Naive B cell (primary cell): Measurements from ENCODE around the gene CSF1. TPM values are rescaled to one million over a fixed set of nuclear protein-coding genes. Genes with fewer than 3 reads are reported as not detected.
A peak's percentile ranks its signal among the peaks of the same experiment; 100 is the strongest.
"Not testable (repeated sequence)": the region's sequence is repeated elsewhere in the genome, so short reads cannot be mapped to it uniquely, and the experiment has no call there.

Experiments
- ATAC-seq, 2 donors: fragments of 150-1000 bp; cut with Tn5 transposase; 2 replicates each; pipeline ENCODE4 v1.10.0; 2021; ENCODE audit warnings: low read depth in 2 of 2, mild to moderate bottlenecking in 2 of 2, moderate library complexity in 2 of 2
- DNase-seq: peaks from one replicate; pipeline ENCODE4 v3.0.0; 2022
- H3K27ac Mint-ChIP-seq, 6 donors: one replicate each; pipeline ENCODE4 v1.8.0; 2020 to 2022; ENCODE audit warnings: mild to moderate bottlenecking in 6 of 6, mixed read lengths in 6 of 6, moderate library complexity in 5 of 6, inconsistent platforms in 2 of 6
- H3K27me3 Mint-ChIP-seq, 3 donors: one replicate each; pipeline ENCODE4 v1.8.0; 2021 to 2022; ENCODE audit warnings: mixed read lengths in 3 of 3, mild to moderate bottlenecking in 1 of 3
- H3K36me3 Mint-ChIP-seq, 2 donors: one replicate each; pipeline ENCODE4 v1.8.0; 2020 to 2022; ENCODE audit warnings: mixed read lengths in 2 of 2, inconsistent platforms in 1 of 2, mild to moderate bottlenecking in 1 of 2
- H3K4me1 Mint-ChIP-seq, 3 donors: one replicate each; pipeline ENCODE4 v1.8.0; 2020 to 2022; ENCODE audit warnings: mixed read lengths in 3 of 3, inconsistent platforms in 1 of 3, mild to moderate bottlenecking in 1 of 3, moderate library complexity in 1 of 3
- H3K4me3 Mint-ChIP-seq, 8 donors: one replicate each; pipeline ENCODE4 v1.8.0; 2020 to 2022; ENCODE audit warnings: mild to moderate bottlenecking in 8 of 8, mixed read lengths in 8 of 8, moderate library complexity in 8 of 8, inconsistent platforms in 2 of 8
- H3K9me3 Mint-ChIP-seq, 7 donors: one replicate each; pipeline ENCODE4 v1.8.0; 2020 to 2022; ENCODE audit warnings: mixed read lengths in 7 of 7, mild to moderate bottlenecking in 5 of 7, inconsistent platforms in 2 of 7, moderate library complexity in 1 of 7
- polyA plus RNA-seq, 6 donors: library from polyadenylated mRNA; unstranded; fragments of 300-500 nt; fragmentation: Illumina TruSeq; gene quantifications; one replicate each; pipeline ENCODE4 v1.2.3, GENCODE V29; 2021; ENCODE audit warnings: low read depth in 6 of 6

Gene CSF1
- polyA plus RNA-seq, 6 donors from 2014 or later: 0.23 to 0.60 (median 0.43) TPM; not detected in 3

- peaks cover 13 to 31% (median 24%) of the 10 kb centered on the region in 3 donors for H3K4me1 Mint-ChIP-seq
- peak; percentile 54 to 60 for ATAC-seq
- H3K9me3 Mint-ChIP-seq: no peaks in the 10 kb centered on the region
Measured at GRCh38 chr1:109877776-109878175, 32.9 kb upstream of the CSF1 start.

GRCh38 chr1:109878531-109879104 is 32.0 kb upstream of the CSF1 start:
- Mint-ChIP-seq H3K4me3 (peak overlapping the region in 1 of 8 donors; percentile 67), H3K9me3 (no peaks in the 10 kb centered on the region), H3K27me3 (peaks cover 26 to 38% (median 28%) of the 10 kb centered on the region in 3 donors), H3K36me3 (peaks cover 0 to 4% of the 10 kb centered on the region in 2 donors), H3K27ac (peak overlapping the region in 1 of 6 donors; percentile 56), H3K4me1 (peaks cover 18 to 35% (median 24%) of the 10 kb centered on the region in 3 donors)
- ATAC-seq (no peak), DNase-seq (no peak)

More at GRCh38 chr1:109877776-109878175, 32.9 kb upstream of the CSF1 start:
- peaks cover 21 to 42% (median 30%) of the 10 kb centered on the region in 3 donors for H3K27me3 Mint-ChIP-seq
- peak overlapping the region in 1 of 6 donors; percentile 28 for H3K27ac Mint-ChIP-seq
- DNase-seq: no peak
- H3K36me3 Mint-ChIP-seq: peaks cover 0 to 4% of the 10 kb centered on the region in 2 donors
- no peak overlapping the region for H3K4me3 Mint-ChIP-seq

GRCh38 chr1:109879371-109879770 is 31.3 kb upstream of the CSF1 start:
- not testable (repeated sequence) for ATAC-seq, H3K9me3 Mint-ChIP-seq, DNase-seq, H3K36me3 Mint-ChIP-seq, H3K4me3 Mint-ChIP-seq, H3K27ac Mint-ChIP-seq
- Mint-ChIP-seq H3K4me1 (peaks cover 18 to 35% (median 24%) of the 10 kb centered on the region in 3 donors), H3K27me3 (peaks cover 19 to 32% (median 23%) of the 10 kb centered on the region in 3 donors)

GRCh38 chr1:109879881-109880525 is 30.6 kb upstream of the CSF1 start:
- no peak for ATAC-seq
- peaks cover 14 to 30% (median 17%) of the 10 kb centered on the region in 3 donors for H3K27me3 Mint-ChIP-seq
- H3K9me3 Mint-ChIP-seq: no peaks in the 10 kb centered on the region
- H3K4me3 Mint-ChIP-seq: no peak overlapping the region
- DNase-seq: no peak
- no peaks in the 10 kb centered on the region for H3K36me3 Mint-ChIP-seq
- peak overlapping the region in 1 of 6 donors; percentile 76 for H3K27ac Mint-ChIP-seq
- H3K4me1 Mint-ChIP-seq: peaks cover 19 to 38% (median 26%) of the 10 kb centered on the region in 3 donors

DNA sequence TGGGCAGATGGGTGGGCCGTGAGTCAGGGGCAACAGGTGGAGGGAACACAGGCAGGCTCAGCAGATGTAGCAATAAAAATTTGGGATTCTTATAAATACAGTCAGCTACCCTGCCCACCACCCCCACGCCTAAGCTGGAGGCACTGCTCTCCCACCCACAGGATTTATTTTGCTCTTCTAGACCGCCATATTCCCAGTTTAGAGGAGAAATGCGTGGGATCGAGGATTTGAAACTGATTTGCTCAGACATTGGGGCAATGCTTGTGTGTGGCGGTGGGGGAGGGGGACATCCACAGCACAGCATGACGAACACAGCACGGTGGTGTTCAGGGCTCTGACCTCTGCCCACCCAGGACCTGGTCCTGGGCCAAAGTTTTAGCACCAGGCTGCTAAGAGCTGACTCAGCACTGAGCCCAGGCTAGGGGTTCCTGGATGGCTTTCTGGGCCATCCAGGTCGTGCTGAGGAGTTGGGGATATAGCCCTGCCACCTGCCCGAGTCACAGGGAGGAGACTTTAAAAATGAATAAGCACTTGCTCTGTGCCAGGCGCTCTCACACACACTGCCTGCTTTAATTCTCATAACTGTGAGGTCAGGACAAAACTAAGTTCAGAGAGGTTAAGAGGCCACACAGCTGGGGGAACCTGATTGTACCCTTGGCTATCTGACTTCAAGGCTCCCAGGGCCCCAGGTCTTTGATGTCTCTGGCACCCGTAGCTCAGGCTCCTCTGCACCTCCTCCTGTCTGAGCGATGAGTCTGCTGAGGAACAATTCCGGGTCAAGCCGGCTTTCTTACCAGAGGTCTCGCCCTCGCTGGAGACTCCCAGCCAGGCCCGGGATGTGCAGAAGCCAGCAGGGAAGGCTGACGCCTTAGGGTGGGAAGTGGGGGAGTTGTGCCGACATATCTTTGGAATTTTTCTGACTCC is 29.4 kb upstream of the CSF1 start:
- H3K4me3 Mint-ChIP-seq: no peak overlapping the region
- H3K27ac Mint-ChIP-seq: peak overlapping the region in 1 of 6 donors; percentile 51
- H3K9me3 Mint-ChIP-seq: no peaks in the 10 kb centered on the region
- H3K4me1 Mint-ChIP-seq: peaks cover 21 to 40% (median 31%) of the 10 kb centered on the region in 3 donors
- no peak for DNase-seq
- ATAC-seq: no peak
- H3K27me3 Mint-ChIP-seq: peaks cover 7 to 19% (median 9%) of the 10 kb centered on the region in 3 donors
- H3K36me3 Mint-ChIP-seq: no peaks in the 10 kb centered on the region

- peaks cover 19 to 40% (median 31%) of the 10 kb centered on the region in 3 donors for H3K4me1 Mint-ChIP-seq
- DNase-seq (no peak), ATAC-seq (no peak)
- no peaks in the 10 kb centered on the region for H3K9me3 Mint-ChIP-seq
- H3K27ac Mint-ChIP-seq: no peak overlapping the region
- H3K27me3 Mint-ChIP-seq: peaks cover 3 to 16% (median 7%) of the 10 kb centered on the region in 3 donors
- no peak overlapping the region for H3K4me3 Mint-ChIP-seq
- no peaks in the 10 kb centered on the region for H3K36me3 Mint-ChIP-seq
Measured at GRCh38 chr1:109881906-109882287, 28.8 kb upstream of the CSF1 start.

DNA sequence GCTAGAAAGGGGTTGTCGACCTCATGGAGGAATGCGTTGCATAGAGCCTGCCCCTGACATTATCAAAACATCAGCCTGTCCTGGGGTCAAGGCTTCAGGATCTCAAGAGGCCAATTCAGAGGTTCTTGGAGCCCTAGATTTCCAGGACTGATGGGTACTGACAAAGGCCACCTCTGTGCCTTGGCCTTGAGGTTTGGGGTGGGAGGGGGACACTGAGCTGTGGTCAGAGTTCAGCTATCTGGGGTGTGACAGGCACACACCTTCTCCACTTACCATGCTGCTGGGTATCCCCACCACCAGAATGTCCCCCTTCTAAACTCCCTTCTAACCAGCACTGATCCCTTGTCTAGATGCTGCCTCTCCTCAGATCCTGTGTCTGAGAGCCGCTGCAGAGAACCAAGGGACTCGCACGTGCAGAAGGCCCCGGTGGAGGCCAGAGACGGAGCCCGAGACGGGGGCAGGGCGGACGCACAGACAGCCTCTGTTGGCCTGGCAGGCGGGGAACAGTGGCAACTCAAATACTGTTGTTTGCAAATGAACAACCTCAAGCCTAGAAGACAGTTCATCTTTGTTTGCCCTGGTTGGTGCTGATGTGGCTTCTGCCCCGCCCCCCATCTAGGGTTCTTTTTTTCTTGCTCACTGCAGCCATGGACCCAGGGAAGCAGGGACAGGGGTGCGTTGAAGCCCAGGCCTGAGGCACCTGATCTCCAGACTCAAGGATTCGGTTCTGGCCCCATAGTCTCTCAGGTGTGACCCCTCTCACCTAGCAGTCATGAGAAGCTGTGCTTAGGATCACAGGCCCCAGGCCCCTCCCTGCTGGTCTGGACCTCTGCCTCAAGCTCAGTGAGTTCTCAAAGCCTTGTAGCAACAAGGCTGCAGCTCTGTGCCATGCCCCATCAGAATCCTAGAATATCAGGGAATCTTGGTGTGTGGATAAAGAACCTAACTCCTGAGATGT is 28.1 kb upstream of the CSF1 start:
- no peak for ATAC-seq
- Mint-ChIP-seq H3K36me3 (no peaks in the 10 kb centered on the region), H3K4me3 (no peak overlapping the region), H3K9me3 (no peaks in the 10 kb centered on the region), H3K27ac (no peak overlapping the region), H3K27me3 (peaks cover 3 to 16% (median 7%) of the 10 kb centered on the region in 3 donors), H3K4me1 (peaks cover 26 to 41% (median 32%) of the 10 kb centered on the region in 3 donors)
- no peak for DNase-seq

DNA sequence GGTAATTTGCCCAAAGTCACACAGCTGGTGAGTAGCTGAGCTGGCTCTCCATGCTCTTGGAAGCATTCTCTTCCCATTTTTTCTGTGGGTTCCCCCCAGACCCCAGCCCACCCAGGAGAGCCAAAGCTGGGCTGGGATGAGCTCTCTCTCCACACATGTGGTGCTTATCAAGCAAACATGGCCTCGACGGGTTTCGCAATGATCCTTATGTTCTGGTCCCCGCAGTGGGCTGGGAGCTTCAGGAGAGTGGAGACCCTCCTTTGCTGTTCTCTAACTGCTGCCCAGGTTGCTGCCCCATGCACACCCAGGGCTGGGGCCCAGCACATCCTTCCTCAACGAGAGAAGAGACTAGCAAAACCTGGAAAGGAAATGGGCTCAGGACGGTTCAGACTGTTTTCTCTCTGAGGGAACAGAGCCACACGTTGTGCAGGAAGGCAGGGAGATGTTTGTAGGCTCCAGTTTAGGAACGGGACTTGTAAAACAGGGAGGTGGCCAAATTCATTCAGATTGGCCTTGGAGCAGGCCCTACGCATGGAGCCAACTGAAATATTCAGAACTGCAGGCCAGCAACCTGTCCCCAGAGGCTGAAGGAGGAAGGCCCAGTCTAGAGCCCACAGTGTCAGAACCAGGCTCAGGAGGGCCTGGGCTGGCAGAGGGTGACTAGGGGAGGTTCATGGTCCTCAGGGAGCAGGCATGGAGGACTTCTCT is 27.2 kb upstream of the CSF1 start:
- no peak for DNase-seq
- peak overlapping the region in 1 of 8 donors; percentile 25 for H3K4me3 Mint-ChIP-seq
- H3K36me3 Mint-ChIP-seq: no peaks in the 10 kb centered on the region
- no peak for ATAC-seq
- H3K4me1 Mint-ChIP-seq: peaks cover 34 to 47% (median 37%) of the 10 kb centered on the region in 3 donors
- H3K27ac Mint-ChIP-seq: no peak overlapping the region
- H3K9me3 Mint-ChIP-seq: no peaks in the 10 kb centered on the region
- H3K27me3 Mint-ChIP-seq: peaks cover 8 to 16% (median 9%) of the 10 kb centered on the region in 3 donors

- Mint-ChIP-seq H3K4me1 (peaks cover 41 to 56% (median 43%) of the 10 kb centered on the region in 3 donors), H3K27me3 (peaks cover 16 to 23% (median 17%) of the 10 kb centered on the region in 3 donors), H3K4me3 (no peak overlapping the region), H3K9me3 (no peaks in the 10 kb centered on the region), H3K36me3 (no peaks in the 10 kb centered on the region), H3K27ac (no peak overlapping the region)
- no peak for DNase-seq
- ATAC-seq: no peak
Measured at GRCh38 chr1:109884242-109884891, 26.3 kb upstream of the CSF1 start.

- Mint-ChIP-seq H3K4me3 (peak overlapping the region in 2 of 8 donors; percentile 9 to 77), H3K27ac (peak overlapping the region in 4 of 6 donors; percentile 22 to 92 (median 59)), H3K27me3 (peaks cover 27 to 28% (median 27%) of the 10 kb centered on the region in 3 donors), H3K36me3 (no peaks in the 10 kb centered on the region), H3K9me3 (peaks cover 0 to 2% (median 0%) of the 10 kb centered on the region in 7 donors), H3K4me1 (peaks cover 41 to 49% (median 45%) of the 10 kb centered on the region in 3 donors)
- ATAC-seq (no peak), DNase-seq (no peak)
Measured at GRCh38 chr1:109885589-109885988, 25.1 kb upstream of the CSF1 start.

DNA sequence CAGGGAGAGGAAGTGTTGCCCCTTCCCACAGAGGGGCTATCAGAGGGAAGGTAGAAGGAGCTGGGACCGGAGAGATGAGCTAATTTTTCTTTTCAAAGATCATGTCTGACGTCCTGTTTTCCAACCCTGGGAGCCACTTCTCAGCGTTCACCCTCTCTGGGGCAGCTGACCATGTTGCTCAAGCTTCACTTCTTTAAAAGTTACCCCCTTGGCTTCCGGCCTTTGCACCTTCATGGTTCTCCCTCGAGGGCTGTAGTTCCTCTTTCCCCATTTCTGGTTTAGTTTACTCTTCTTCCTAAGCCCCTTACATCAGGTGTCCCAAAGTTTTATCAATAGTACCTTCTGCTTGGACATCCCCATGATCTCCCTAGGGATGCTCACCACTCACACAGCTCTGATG is 23.8 kb upstream of the CSF1 start:
- H3K4me1 Mint-ChIP-seq: peaks cover 45 to 49% (median 45%) of the 10 kb centered on the region in 3 donors
- H3K36me3 Mint-ChIP-seq: no peaks in the 10 kb centered on the region
- ATAC-seq (peak; percentile 96 to 97), DNase-seq (peak; percentile 77)
- H3K9me3 Mint-ChIP-seq: peaks cover 0 to 2% (median 0%) of the 10 kb centered on the region in 7 donors
- peak overlapping the region; percentile 57 to 92 (median 78) for H3K27ac Mint-ChIP-seq
- peaks cover 39% of the 10 kb centered on the region in 3 donors for H3K27me3 Mint-ChIP-seq
- peak overlapping the region in 7 of 8 donors; percentile 13 to 86 (median 71) for H3K4me3 Mint-ChIP-seq
